ENCODE measurements around the gene MYOM1.
A peak's percentile ranks its signal among the peaks of the same experiment; 100 is the strongest.

Gene MYOM1

DNA sequence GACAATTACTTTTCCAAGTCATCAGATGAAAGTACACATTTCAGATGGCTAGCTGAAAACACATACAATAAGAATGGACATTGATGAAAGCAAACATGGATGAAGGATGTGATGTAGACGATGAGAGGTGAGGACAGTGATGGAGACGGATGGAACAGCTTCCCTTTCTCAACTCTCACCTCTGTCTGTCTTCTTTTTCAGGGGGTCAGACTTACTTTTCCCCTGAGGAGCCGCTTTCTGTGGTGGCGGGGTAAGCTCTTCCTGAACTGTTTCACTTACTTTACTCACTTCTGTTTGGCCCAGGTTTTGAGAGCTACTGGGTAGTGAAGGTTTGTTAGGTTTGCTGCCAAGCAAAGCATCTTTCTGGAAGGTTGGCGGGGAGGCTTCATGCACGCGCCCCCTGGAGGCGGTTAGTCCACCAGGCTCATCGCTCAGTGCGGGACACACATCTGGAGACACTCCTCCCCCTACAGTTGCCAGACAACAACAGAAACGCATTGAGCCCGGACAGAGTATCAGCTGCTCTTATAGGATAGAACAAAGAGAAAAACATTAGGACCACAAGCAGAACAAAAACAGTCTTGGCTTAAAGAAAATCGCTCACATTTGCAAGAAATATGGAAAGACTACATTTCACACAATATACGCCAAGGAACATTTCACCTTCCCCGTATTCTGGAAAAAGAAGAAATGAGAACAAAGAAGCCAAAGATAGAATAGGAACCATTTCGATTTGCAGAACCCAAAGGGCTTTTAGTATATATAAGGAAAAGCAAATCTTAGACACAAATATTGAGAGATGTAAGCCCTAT lies 90.5 kb downstream of the MYOM1 start:
- peak; percentile 52 for DNase-seq (ENCODE audit: extremely low read depth, insufficient read length)
- no peaks in the 10 kb centered on the region for H3K27me3 ChIP-seq (replicated peaks; ENCODE audit: control insufficient read depth, insufficient read depth, low read length)
- H3K36me3 ChIP-seq (ENCODE audit: control insufficient read depth, insufficient read depth, low read length), result no peaks in the 10 kb centered on the region
- H3K4me3 ChIP-seq (replicated peaks; ENCODE audit: low read depth, low read length), result no peak overlapping the region
- TF ChIP-seq, protein P1, sequence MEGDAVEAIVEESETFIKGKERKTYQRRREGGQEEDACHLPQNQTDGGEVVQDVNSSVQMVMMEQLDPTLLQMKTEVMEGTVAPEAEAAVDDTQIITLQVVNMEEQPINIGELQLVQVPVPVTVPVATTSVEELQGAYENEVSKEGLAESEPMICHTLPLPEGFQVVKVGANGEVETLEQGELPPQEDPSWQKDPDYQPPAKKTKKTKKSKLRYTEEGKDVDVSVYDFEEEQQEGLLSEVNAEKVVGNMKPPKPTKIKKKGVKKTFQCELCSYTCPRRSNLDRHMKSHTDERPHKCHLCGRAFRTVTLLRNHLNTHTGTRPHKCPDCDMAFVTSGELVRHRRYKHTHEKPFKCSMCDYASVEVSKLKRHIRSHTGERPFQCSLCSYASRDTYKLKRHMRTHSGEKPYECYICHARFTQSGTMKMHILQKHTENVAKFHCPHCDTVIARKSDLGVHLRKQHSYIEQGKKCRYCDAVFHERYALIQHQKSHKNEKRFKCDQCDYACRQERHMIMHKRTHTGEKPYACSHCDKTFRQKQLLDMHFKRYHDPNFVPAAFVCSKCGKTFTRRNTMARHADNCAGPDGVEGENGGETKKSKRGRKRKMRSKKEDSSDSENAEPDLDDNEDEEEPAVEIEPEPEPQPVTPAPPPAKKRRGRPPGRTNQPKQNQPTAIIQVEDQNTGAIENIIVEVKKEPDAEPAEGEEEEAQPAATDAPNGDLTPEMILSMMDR (IDR thresholded peaks at IDR 0.05; ENCODE audit: insufficient read depth, low read length, poor library complexity, severe bottlenecking), result peak; percentile 95

DNA sequence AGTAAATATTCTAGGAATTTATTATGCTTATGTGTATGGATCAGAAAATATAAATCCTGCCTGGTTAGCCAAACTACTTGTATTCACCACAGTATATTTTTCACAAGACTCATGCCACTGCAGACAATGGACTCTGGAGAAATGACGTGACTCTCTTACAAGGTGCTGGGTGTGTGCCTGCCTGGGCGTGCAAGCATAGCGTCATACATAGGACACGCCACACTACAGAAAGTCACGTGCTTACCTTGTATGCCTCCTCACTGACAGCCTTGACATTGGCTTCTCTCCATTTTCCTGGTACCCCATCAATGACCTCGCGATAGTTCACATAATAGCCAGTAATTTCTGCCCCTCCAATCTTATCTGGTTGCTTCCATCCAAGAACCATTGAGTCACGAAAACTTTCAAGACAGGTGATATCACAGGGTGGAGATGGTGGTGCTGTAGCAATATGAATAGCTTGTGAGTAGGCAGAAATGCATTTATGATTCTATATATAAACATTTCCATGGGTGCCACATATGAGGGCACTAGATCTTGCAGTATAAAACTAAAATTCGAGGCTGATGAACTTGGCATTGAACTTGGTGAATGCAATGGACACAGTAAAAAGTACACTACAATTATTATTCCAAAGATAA lies 93.2 kb downstream of the MYOM1 start:
- no peak for DNase-seq (ENCODE audit: extremely low read depth, insufficient read length)
- H3K4me3 ChIP-seq (replicated peaks; ENCODE audit: low read depth, low read length), result no peak overlapping the region
- H3K27me3 ChIP-seq (replicated peaks; ENCODE audit: control insufficient read depth, insufficient read depth, low read length), result no peaks in the 10 kb centered on the region
- TF ChIP-seq, protein P1 (IDR thresholded peaks at IDR 0.05; ENCODE audit: insufficient read depth, low read length, poor library complexity, severe bottlenecking), result no peak
- H3K36me3 ChIP-seq (ENCODE audit: control insufficient read depth, insufficient read depth, low read length), result no peaks in the 10 kb centered on the region

DNA sequence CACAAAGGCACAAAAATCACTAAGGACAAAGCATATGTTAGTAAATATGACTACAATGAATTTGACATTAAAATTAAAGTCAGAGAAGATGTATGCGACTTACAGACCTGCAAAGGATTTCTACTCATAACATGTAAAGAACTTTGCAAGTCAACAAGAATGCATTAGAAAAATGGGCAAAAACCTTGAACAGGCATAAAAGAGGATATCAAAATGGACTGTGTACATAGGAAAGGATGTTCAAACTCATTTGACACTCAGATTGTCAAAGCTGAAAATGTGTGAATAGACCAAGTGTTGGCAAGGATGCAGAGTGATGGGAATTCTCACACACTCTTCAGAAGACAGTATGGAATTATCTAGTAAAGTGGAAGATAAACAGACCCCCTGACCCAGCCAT lies 94.9 kb downstream of the MYOM1 start:
- TF ChIP-seq, protein P1 (IDR thresholded peaks at IDR 0.05; ENCODE audit: insufficient read depth, low read length, poor library complexity, severe bottlenecking), result no peak
- no peak overlapping the region for H3K4me3 ChIP-seq (replicated peaks; ENCODE audit: low read depth, low read length)
- no peak for DNase-seq (ENCODE audit: extremely low read depth, insufficient read length)
- no peaks in the 10 kb centered on the region for H3K36me3 ChIP-seq (ENCODE audit: control insufficient read depth, insufficient read depth, low read length)
- H3K27me3 ChIP-seq (replicated peaks; ENCODE audit: control insufficient read depth, insufficient read depth, low read length), result no peaks in the 10 kb centered on the region

DNA sequence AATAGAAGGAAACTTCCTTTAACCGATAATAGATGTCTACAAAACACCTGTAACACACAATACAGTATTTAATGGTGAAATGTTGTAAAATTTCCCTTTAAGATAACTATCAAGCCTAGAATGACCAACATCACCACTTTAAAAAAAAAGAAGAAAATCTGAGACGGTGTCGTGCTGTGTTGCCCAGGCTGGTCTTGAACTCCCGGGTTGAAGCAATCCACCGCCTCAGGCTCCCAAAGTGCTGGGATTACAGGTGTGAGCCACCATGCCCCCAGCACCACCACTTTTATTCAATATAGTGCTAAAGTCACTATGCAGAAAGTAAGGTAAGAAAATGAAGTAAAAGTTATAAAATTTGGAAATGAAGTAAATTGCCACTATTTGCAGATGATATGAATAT lies 96.9 kb downstream of the MYOM1 start:
- H3K4me3 ChIP-seq (replicated peaks; ENCODE audit: low read depth, low read length), result no peak overlapping the region
- no peaks in the 10 kb centered on the region for H3K36me3 ChIP-seq (ENCODE audit: control insufficient read depth, insufficient read depth, low read length)
- H3K27me3 ChIP-seq (replicated peaks; ENCODE audit: control insufficient read depth, insufficient read depth, low read length), result no peaks in the 10 kb centered on the region
- TF ChIP-seq, protein P1 (IDR thresholded peaks at IDR 0.05; ENCODE audit: insufficient read depth, low read length, poor library complexity, severe bottlenecking), result no peak
- DNase-seq (ENCODE audit: extremely low read depth, insufficient read length), result no peak

DNA sequence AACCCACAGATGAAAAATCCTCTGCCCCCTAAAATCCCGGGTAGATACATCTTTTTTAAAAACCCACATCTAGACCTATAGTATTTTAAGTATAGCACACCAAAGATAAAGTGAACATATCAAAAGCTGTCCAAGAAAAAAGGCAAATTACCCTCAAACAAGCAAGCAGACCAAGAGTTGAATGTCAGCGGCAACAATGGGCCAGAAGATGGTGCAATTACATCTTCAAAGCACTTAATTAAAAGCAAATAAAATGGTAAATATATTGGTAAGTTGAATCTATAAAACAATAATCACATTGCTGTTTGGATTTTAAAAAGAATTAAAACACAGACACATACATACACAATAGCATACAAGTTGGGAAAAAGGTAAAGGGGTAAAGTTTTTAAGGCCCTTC lies 98.5 kb downstream of the MYOM1 start:
- no peak overlapping the region for H3K4me3 ChIP-seq (replicated peaks; ENCODE audit: low read depth, low read length)
- H3K27me3 ChIP-seq (replicated peaks; ENCODE audit: control insufficient read depth, insufficient read depth, low read length), result no peaks in the 10 kb centered on the region
- no peak for DNase-seq (ENCODE audit: extremely low read depth, insufficient read length)
- H3K36me3 ChIP-seq (ENCODE audit: control insufficient read depth, insufficient read depth, low read length), result no peaks in the 10 kb centered on the region
- TF ChIP-seq, protein P1 (IDR thresholded peaks at IDR 0.05; ENCODE audit: insufficient read depth, low read length, poor library complexity, severe bottlenecking), result peak; percentile 15
